GM12878 (cell line): ENCODE results near the gene DDX54. TPM values are rescaled to one million over a fixed set of nuclear protein-coding genes. Genes with fewer than 3 reads are reported as not detected.

Source experiments
- ATAC-seq: fragments of 200-7000 bp; cut with Tn5 transposase; 3 replicates; pipeline ENCODE4 v1.9.1; 2020; ENCODE audit warnings: mild to moderate bottlenecking, moderate library complexity
- BruUV-seq: library from RNA; stranded (reverse); fragments of 400-500 nt; replicated peaks from 2 replicates; lab custom pipeline; 2021; lab: Mats Ljungman, UMichigan
- CTCF ChIA-PET: fragments of 300-600 bp; sonication (Branson Sonifier 250); formaldehyde crosslinking; extraction: SDS; loops from one replicate; lab custom pipeline; 2021; ENCODE audit warnings: inconsistent platforms; lab: Yijun Ruan, JAX
- POLR2A ChIA-PET: fragments of 350-600 bp; formaldehyde crosslinking; extraction: SDS; loops from one replicate; lab custom pipeline; 2021; ENCODE audit warnings: inconsistent platforms; lab: Charles Lee
- RAD21 ChIA-PET: fragments of 300-600 bp; sonication (Branson Sonifier 250); formaldehyde crosslinking; loops from one replicate; lab custom pipeline; 2023; ENCODE audit warnings: antibody characterized with exemption; ENCODE audit not compliant: unreplicated experiment; lab: Charles Lee
- SMC1A ChIA-PET: fragments of 300-600 bp; sonication (Branson Sonifier 250); formaldehyde crosslinking; loops from one replicate; lab custom pipeline; 2023; ENCODE audit not compliant: unreplicated experiment, uncharacterized antibody; lab: Charles Lee
- DNase-seq: peaks from one replicate; pipeline ENCODE4 v3.0.0-alpha.2; 2011; ENCODE audit warnings: low read depth, low spot score
- FAIRE-seq: peaks from 3 replicates; lab custom pipeline; 2011; peaks lifted over from hg19 to GRCh38; lab: Jason Lieb, UNC
- H2AFZ ChIP-seq: 2 replicates; pipeline ENCODE4 v1.6.0; 2011; ENCODE audit warnings: low read depth, low read length, control low read depth; ENCODE audit not compliant: control insufficient read depth
- H3K27ac ChIP-seq: 2 replicates; pipeline ENCODE4 v1.5.1; 2011; ENCODE audit warnings: control low read depth; ENCODE audit not compliant: control insufficient read depth, insufficient read depth
- H3K27me3 ChIP-seq, 2 experiments: replicated peaks in 1 of 2; 2 replicates each; pipeline versions ENCODE4 v1.6.0 to v1.6.1; 2011; ENCODE audit warnings: low read length in 1 of 2; ENCODE audit not compliant: control insufficient read depth in 2 of 2, insufficient read depth in 2 of 2
- H3K36me3 ChIP-seq, 2 experiments: 2 replicates each; pipeline ENCODE4 v1.5.1; 2011; ENCODE audit warnings: low read length in 1 of 2; ENCODE audit not compliant: control insufficient read depth in 2 of 2, insufficient read depth in 2 of 2
- H3K4me1 ChIP-seq: 2 replicates; pipeline ENCODE4 v1.6.1; 2011; ENCODE audit warnings: mild to moderate bottlenecking, low read length, moderate library complexity, mixed read lengths; ENCODE audit not compliant: control insufficient read depth, insufficient read depth
- H3K4me2 ChIP-seq: 2 replicates; pipeline ENCODE4 v1.6.0; 2011; ENCODE audit warnings: control low read depth; ENCODE audit not compliant: control insufficient read depth, insufficient read depth
- H3K4me3 ChIP-seq: fragments of 200-600 bp; sonication (generic); 2 replicates; pipeline ENCODE4 v1.5.1; 2016
- H3K79me2 ChIP-seq: 2 replicates; pipeline ENCODE4 v1.6.0; 2011; ENCODE audit warnings: low read length; ENCODE audit not compliant: control insufficient read depth, insufficient read depth
- H3K9ac ChIP-seq: 2 replicates; pipeline ENCODE4 v1.8.0; 2011; ENCODE audit warnings: low read length, control low read depth, mixed read lengths; ENCODE audit not compliant: control insufficient read depth, insufficient read depth
- H3K9me3 ChIP-seq: replicated peaks from 3 replicates; pipeline ENCODE4 v1.5.1; 2011; ENCODE audit warnings: mild to moderate bottlenecking, low read length; ENCODE audit not compliant: control insufficient read depth, insufficient read depth
- H4K20me1 ChIP-seq: 2 replicates; pipeline ENCODE4 v1.6.0; 2011; ENCODE audit not compliant: control insufficient read depth, insufficient read depth
- BMI1 ChIP-seq: fragments of 450-650 bp; IDR thresholded peaks from 2 replicates; pipeline ENCODE4 v1.6.1; 2016; ENCODE audit warnings: mild to moderate bottlenecking, moderate library complexity, borderline replicate concordance
- CEBPB ChIP-seq, 2 experiments: fragments of 150-350 bp in 1 of 2; IDR thresholded peaks; 2 replicates each; pipeline ENCODE4 v1.6.1; 2012 to 2014; ENCODE audit warnings: low read depth in 2 of 2, low read length in 2 of 2, borderline replicate concordance in 1 of 2, inconsistent platforms in 1 of 2
- CHD4 ChIP-seq: fragments of 200-600 bp; sonication (generic); IDR thresholded peaks from 2 replicates; pipeline ENCODE4 v1.6.1; 2016; ENCODE audit warnings: mild to moderate bottlenecking
- CREM ChIP-seq: IDR thresholded peaks from 2 replicates; pipeline ENCODE4 v1.6.1; 2014; ENCODE audit warnings: antibody characterized with exemption, low read depth
- ESRRA ChIP-seq: IDR thresholded peaks from 2 replicates; pipeline ENCODE4 v1.6.1; 2012; ENCODE audit warnings: mild to moderate bottlenecking, low read length, improper control_type of control experiment
- FOXK2 ChIP-seq: fragments of 450-650 bp; IDR thresholded peaks from 2 replicates; pipeline ENCODE4 v1.6.1; 2017; ENCODE audit warnings: mild to moderate bottlenecking, moderate library complexity
- IKZF1 ChIP-seq: fragments of 450-650 bp; conservative IDR thresholded peaks from 2 replicates; pipeline ENCODE4 v1.6.1; 2017; ENCODE audit warnings: antibody characterized with exemption, mild to moderate bottlenecking
- NR2C1 ChIP-seq: fragments of 450-650 bp; IDR thresholded peaks from 2 replicates; pipeline ENCODE4 v1.6.1; 2017; ENCODE audit warnings: antibody characterized with exemption, mild to moderate bottlenecking, moderate library complexity
- NR2F1 ChIP-seq: fragments of 450-650 bp; conservative IDR thresholded peaks from 2 replicates; pipeline ENCODE4 v1.6.1; 2017; ENCODE audit warnings: mild to moderate bottlenecking
- POLR2AphosphoS2 ChIP-seq: IDR thresholded peaks from 2 replicates; pipeline ENCODE4 v1.6.1; 2011; ENCODE audit warnings: low read depth, mild to moderate bottlenecking, low read length, improper control_type of control experiment, moderate library complexity
- RAD21 ChIP-seq: IDR thresholded peaks from 2 replicates; pipeline ENCODE4 v1.6.1; 2011; ENCODE audit warnings: mild to moderate bottlenecking, low read depth, low read length, moderate library complexity; ENCODE audit not compliant: insufficient read depth
- RCOR1 ChIP-seq: conservative IDR thresholded peaks from 2 replicates; pipeline ENCODE4 v1.6.1; 2012; ENCODE audit warnings: low read depth, low read length, improper control_type of control experiment
- RELA ChIP-seq: fragments of 450-650 bp; IDR thresholded peaks from 2 replicates; pipeline ENCODE4 v1.8.0; 2014; ENCODE audit warnings: borderline replicate concordance; ENCODE audit not compliant: partially characterized antibody
- RELB ChIP-seq: fragments of 450-650 bp; IDR thresholded peaks from 2 replicates; pipeline ENCODE4 v1.6.1; 2017; ENCODE audit warnings: low read depth, mild to moderate bottlenecking, moderate library complexity
- SIN3A ChIP-seq: IDR thresholded peaks from 2 replicates; pipeline ENCODE4 v1.6.1; 2012; ENCODE audit warnings: low read depth, low read length, improper control_type of control experiment
- SP1 ChIP-seq: IDR thresholded peaks from one replicate; pipeline ENCODE4 v1.6.1; 2011; ENCODE audit warnings: low read depth, low read length
- SPI1 ChIP-seq: IDR thresholded peaks from 2 replicates; pipeline ENCODE4 v1.6.1; 2011; ENCODE audit warnings: low read depth, mild to moderate bottlenecking, low read length, moderate library complexity, borderline replicate concordance; ENCODE audit not compliant: insufficient read depth
- TARDBP ChIP-seq: IDR thresholded peaks from 2 replicates; pipeline ENCODE4 v1.6.1; 2016; ENCODE audit warnings: borderline replicate concordance
- WRNIP1 ChIP-seq: IDR thresholded peaks from 2 replicates; pipeline ENCODE4 v1.6.1; 2011; ENCODE audit warnings: low read depth, low read length, improper control_type of control experiment, borderline replicate concordance
- WGBS: methylation state at CpG from one replicate; pipeline ENCODE4 v1.1.6; 2016; ENCODE audit warnings: low lambda C conversion rate; ENCODE audit not compliant: insufficient replicate concordance, insufficient coverage; ENCODE audit errors: missing lambda C conversion rate; 5-methylcytosine and 5-hydroxymethylcytosine counted together
- in situ Hi-C: fragments of 300-500 bp; cut with MboI; formaldehyde crosslinking; loops from 9 replicates; pipeline ENCODE4 v1.14.3; 2018; ENCODE audit warnings: mixed read lengths
- intact Hi-C: fragments of 100-400 bp; cut with micrococcal nuclease; formaldehyde crosslinking; loops from one replicate; pipeline ENCODE4 v1.14.2; 2022; ENCODE audit not compliant: unreplicated experiment
- polyA plus RNA-seq, 11 experiments: library from polyadenylated mRNA; depleted of rRNA in 4 of 11; unstranded in 6 of 11; stranded (reverse) in 5 of 11; fragments of >200 nt; fragmentation: Nextera tagmentation in 4 of 11; fragmentation: Illumina TruSeq in 1 of 11; extraction: Ambion mirVana in 4 of 11; extraction: Trizol in 1 of 11; gene quantifications; 1 replicate in 1 of 11; 2 replicates in 10 of 11; pipeline versions ENCODE4 v1.2.1 to v1.2.3, GENCODE V29; 2011 to 2016; ENCODE audit warnings: inconsistent platforms in 2 of 11, missing spikeins in 2 of 11, low read depth in 1 of 11
- total RNA-seq, 4 experiments: library from RNA; depleted of rRNA in 3 of 4; stranded (reverse); fragments of >200 nt in 3 of 4; fragmentation: Illumina TruSeq in 1 of 4; extraction: Trizol in 1 of 4; gene quantifications; 2 replicates each; pipeline versions ENCODE4 v1.2.1 to v1.2.3, GENCODE V29; 2013 to 2021

Gene DDX54
- total and polyA plus RNA-seq, 10 of the 15 experiments (the other 5 are each of a cell fraction or from before 2014, with no cell fraction given): 1.9 to 115 (median 56.3) TPM

- CTCF ChIA-PET: interaction anchor here (1.1 kb wide), 1 partner anchor 36 kb away, joined by 3 read pairs; no protein-coding TSS in a partner anchor
- POLR2A ChIA-PET: no interaction called here
- Histone ChIP-seq H3K27me3 (no peaks in the 10 kb centered on the region; a peak in 3 of 4 replicates), H3K79me2 (no peaks in the 10 kb centered on the region), H3K9ac (no peak overlapping the region), H3K27ac (no peak overlapping the region), H3K4me3 (no peak overlapping the region), H3K9me3 (no peaks in the 10 kb centered on the region), H3K4me2 (no peak overlapping the region), H3K36me3 (no peaks in the 10 kb centered on the region), H2AFZ (no peak overlapping the region), H4K20me1 (no peaks in the 10 kb centered on the region), H3K4me1 (no peaks in the 10 kb centered on the region)
- RAD21 ChIA-PET: no interaction called here
- no peak for ATAC-seq
- BruUV-seq: no TSS peak
- 38% methylated on average over 6 of the region's 6 CpGs for WGBS
- TF ChIP-seq CHD4: no peak
- TF ChIP-seq RAD21: no peak
- TF ChIP-seq FOXK2: no peak
- TF ChIP-seq NR2C1: no peak
- no peak for TF ChIP-seq POLR2AphosphoS2
- intact Hi-C loops (no loop called here), in situ Hi-C loops (no loop called here)
- SMC1A ChIA-PET: interaction anchor here (1.2 kb wide), 1 partner anchor 37 kb away, joined by 5 read pairs; no protein-coding TSS in a partner anchor
- FAIRE-seq: no peak
- no peak for DNase-seq
Measured at GRCh38 chr12:113116875-113117274, 68.4 kb downstream of the DDX54 start.

- Histone ChIP-seq H2AFZ (no peak overlapping the region), H3K27me3 (no peaks in the 10 kb centered on the region; a peak in 2 of 4 replicates), H4K20me1 (no peaks in the 10 kb centered on the region), H3K36me3 (no peaks in the 10 kb centered on the region), H3K9me3 (no peaks in the 10 kb centered on the region), H3K9ac (no peak overlapping the region), H3K4me3 (no peak overlapping the region), H3K79me2 (no peaks in the 10 kb centered on the region), H3K4me1 (no peaks in the 10 kb centered on the region), H3K4me2 (no peak overlapping the region), H3K27ac (no peak overlapping the region)
- SMC1A ChIA-PET: no interaction called here
- WGBS: 64% methylated on average over 22 of the region's 22 CpGs
- in situ Hi-C loops: no loop called here
- POLR2A ChIA-PET: no interaction called here
- FAIRE-seq: no peak
- no peak for DNase-seq
- CTCF ChIA-PET: no interaction called here
- intact Hi-C loops: no loop called here
- no TSS peak for BruUV-seq
- no peak for ATAC-seq
- RAD21 ChIA-PET: interaction anchor here (0.6 kb wide), 1 partner anchor 195 kb away, joined by 4 read pairs; no protein-coding TSS in a partner anchor
- TF ChIP-seq RCOR1: no peak
- TF ChIP-seq SP1: no peak
- no peak for TF ChIP-seq WRNIP1
- TF ChIP-seq BMI1: no peak
- no peak for TF ChIP-seq CEBPB (IDR thresholded peaks at IDR 0.05; ENCODE audit: borderline replicate concordance in 1 of 2, low read depth in 2 of 2, low read length in 2 of 2)
- TF ChIP-seq RELA: no peak
- no peak for TF ChIP-seq SPI1
- TF ChIP-seq ESRRA: no peak
- no peak for TF ChIP-seq RELB
- TF ChIP-seq CREM: no peak
- TF ChIP-seq TARDBP: no peak
- TF ChIP-seq NR2F1: no peak
- TF ChIP-seq IKZF1: no peak
- no peak for TF ChIP-seq SIN3A
Measured at GRCh38 chr12:113115455-113116126, 69.7 kb downstream of the DDX54 start.
